Measurements from ENCODE around the gene SLIT3. TPM values are rescaled to one million over a fixed set of nuclear protein-coding genes. Genes with fewer than 3 reads are reported as not detected.

SLIT3 gene
- total RNA-seq, 1 donor from 2014 or later = 3.1 TPM

DNA sequence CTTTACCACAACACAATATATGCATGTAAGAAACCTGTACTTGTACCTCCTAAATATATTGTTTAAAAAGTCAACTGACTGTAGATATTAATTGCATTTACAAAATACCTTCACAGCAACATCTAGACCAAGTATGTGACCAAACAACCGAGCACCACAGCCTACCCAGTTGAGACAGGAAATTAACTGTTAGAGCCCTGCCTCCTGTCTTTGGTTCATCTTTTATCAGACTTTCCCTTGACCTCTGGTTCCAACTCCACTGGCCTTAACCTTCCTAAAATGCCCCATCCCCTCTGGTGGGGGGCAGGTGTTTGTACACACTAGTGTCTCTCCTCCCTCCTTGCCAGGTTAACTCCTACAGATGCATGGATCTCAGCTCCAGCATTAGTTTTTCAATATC, 566.8 kb downstream of the SLIT3 start:
- TF ChIP-seq, protein P1, sequence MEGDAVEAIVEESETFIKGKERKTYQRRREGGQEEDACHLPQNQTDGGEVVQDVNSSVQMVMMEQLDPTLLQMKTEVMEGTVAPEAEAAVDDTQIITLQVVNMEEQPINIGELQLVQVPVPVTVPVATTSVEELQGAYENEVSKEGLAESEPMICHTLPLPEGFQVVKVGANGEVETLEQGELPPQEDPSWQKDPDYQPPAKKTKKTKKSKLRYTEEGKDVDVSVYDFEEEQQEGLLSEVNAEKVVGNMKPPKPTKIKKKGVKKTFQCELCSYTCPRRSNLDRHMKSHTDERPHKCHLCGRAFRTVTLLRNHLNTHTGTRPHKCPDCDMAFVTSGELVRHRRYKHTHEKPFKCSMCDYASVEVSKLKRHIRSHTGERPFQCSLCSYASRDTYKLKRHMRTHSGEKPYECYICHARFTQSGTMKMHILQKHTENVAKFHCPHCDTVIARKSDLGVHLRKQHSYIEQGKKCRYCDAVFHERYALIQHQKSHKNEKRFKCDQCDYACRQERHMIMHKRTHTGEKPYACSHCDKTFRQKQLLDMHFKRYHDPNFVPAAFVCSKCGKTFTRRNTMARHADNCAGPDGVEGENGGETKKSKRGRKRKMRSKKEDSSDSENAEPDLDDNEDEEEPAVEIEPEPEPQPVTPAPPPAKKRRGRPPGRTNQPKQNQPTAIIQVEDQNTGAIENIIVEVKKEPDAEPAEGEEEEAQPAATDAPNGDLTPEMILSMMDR (conservative IDR thresholded peaks at IDR 0.05; ENCODE audit: low read depth, low read length) = no peak
- DNase-seq (ENCODE audit: low read depth) = no peak
- H3K4me3 ChIP-seq (ENCODE audit: low read depth, low read length) = no peak overlapping the region

DNA sequence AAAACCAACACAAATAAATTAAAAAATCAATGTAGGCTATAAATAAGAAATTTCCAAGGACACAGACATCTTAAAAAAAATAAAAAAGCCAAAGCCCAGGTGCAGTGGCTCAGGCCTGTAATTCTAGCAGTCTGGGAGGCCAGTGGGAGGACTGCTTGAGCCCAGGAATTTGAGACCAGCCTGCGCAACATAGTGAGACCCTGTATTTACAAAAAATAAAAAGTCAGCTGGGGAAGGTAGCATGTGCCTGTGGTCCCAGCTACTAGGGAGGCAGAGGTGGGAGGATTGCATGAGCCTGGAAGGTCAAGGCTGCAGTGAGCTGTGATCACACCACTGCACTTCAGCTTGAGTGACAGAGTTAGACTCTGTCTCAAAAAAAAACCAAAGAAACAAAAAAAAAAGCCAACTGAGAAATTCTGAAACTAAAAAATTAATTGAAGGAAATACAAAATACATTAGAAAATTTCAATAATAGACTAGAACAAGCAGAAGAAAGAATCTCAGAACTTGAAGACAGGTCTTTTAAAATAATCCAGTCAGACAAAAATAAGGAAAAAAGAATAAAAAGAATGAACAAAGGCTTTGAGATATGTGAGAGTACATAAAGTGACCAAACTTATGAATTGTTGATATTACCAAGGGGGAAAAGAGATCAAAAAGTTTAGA, 572.3 kb downstream of the SLIT3 start:
- TF ChIP-seq, protein P1 (conservative IDR thresholded peaks at IDR 0.05; ENCODE audit: low read depth, low read length) = no peak
- DNase-seq (ENCODE audit: low read depth) = no peak
- no peak overlapping the region for H3K4me3 ChIP-seq (ENCODE audit: low read depth, low read length)

DNA sequence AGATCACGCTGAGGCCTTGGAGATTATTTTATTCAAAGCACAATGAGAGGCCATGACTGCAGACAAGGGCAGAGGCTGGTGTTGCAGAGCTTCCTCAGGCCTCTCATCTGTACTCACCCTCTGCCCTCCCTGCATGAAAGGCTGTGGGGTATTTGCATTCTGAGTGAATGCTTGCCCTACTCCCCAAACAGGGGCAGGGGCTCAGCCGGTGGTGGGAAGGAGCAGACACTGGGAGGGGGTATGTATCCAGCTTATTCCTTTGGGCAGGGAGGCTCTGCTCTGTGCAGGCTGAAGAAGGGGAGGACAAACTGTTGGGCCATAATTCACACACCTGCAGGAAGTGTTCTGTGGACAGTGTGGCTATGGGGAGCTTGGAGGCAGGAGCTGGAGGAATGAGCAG, 573.4 kb downstream of the SLIT3 start:
- no peak overlapping the region for H3K4me3 ChIP-seq (ENCODE audit: low read depth, low read length)
- TF ChIP-seq, protein P1 (conservative IDR thresholded peaks at IDR 0.05; ENCODE audit: low read depth, low read length) = no peak
- DNase-seq (ENCODE audit: low read depth) = no peak

DNA sequence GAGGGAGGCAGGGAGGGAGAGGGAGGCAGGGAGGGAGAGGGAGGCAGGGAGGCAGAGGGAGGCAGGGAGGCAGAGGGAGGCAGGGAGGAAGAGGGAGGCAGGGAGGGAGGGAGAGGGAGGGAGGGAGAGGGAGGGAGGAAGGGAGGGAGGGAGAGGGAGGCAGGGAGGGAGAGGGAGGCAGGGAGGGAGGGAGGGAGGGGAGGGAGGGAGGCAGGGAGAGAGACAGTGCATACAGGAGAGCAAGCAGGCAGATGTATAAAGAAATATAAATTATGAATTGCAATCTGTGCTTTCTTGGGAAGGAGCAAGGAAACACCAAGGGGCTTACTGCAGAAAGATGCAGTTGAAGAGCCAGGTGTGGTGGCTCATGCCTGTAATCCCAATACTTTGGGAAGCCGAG, 574.6 kb downstream of the SLIT3 start:
- TF ChIP-seq, protein P1 (conservative IDR thresholded peaks at IDR 0.05; ENCODE audit: low read depth, low read length) = no peak
- no peak for DNase-seq (ENCODE audit: low read depth)
- no peak overlapping the region for H3K4me3 ChIP-seq (ENCODE audit: low read depth, low read length)

DNA sequence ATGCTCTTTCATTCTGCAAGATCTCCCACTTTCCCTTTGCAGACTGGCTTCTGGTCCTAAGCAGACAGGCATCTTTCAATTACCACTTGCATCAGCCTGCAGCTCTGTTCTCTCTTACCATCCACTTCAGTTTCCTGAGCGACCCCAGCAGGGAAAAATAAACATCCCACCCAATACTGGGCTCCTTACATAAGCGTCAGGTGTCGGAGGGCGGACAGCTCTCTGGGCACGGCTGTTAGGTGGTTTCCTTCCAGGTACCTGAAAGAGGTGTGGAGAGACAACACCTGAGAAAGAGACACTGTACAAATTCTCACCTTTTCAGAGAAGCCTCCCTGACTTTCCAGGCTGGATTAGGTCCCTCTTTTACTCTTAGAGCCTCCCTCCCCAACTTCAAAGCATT, 576.7 kb downstream of the SLIT3 start:
- no peak overlapping the region for H3K4me3 ChIP-seq (ENCODE audit: low read depth, low read length)
- TF ChIP-seq, protein P1 (conservative IDR thresholded peaks at IDR 0.05; ENCODE audit: low read depth, low read length) = no peak
- no peak for DNase-seq (ENCODE audit: low read depth)

DNA sequence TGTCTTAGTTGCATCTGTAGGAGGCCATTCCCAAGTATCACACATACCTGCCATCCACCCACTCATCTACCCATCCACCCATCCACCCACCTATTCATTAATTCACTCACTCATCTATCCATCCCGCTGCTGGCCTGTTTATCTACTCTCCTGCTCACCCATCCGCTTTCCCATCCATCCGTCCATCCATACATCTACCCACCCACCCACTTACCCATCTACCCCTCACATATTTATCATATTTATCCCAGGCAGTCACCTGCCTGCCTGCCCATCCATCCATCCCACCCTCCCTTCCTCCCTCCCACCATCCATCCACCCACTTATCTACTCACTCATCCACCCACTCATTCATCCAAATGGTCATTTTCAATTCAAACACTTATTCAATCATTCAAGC, 577.9 kb downstream of the SLIT3 start:
- DNase-seq (ENCODE audit: low read depth) = no peak
- TF ChIP-seq, protein P1 (conservative IDR thresholded peaks at IDR 0.05; ENCODE audit: low read depth, low read length) = no peak
- H3K4me3 ChIP-seq (ENCODE audit: low read depth, low read length) = no peak overlapping the region

DNA sequence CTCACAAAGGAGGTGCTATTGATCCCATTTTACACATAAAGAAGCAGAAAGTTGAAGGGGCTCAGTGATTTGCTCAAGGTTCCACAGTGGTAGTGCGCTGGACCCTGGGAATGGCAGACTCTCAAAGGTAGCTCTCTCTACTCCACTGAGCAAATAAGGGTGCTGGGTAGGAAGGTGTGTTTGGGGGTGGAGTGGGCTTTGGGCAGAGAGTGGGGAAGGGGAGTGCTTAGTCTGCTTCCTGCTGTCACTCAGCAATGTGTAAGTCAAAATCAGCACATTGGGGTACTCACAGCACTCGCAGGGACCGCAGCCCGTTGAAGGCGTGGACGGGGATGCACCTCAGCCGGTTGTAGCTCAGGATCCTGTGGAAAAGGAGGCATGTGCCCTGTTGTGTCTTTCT, 579.0 kb downstream of the SLIT3 start:
- DNase-seq (ENCODE audit: low read depth) = no peak
- TF ChIP-seq, protein P1 (conservative IDR thresholded peaks at IDR 0.05; ENCODE audit: low read depth, low read length) = no peak
- H3K4me3 ChIP-seq (ENCODE audit: low read depth, low read length) = no peak overlapping the region
